GM12872 (cell line): ENCODE measurements around the gene CALD1.

Experiments used
- TF ChIP-seq, protein P1 (sequence below): IDR thresholded peaks from 3 replicates; pipeline ENCODE4 v1.5.1; 2011; ENCODE audit warnings: low read depth, mild to moderate bottlenecking, low read length, moderate library complexity; ENCODE audit not compliant: insufficient read depth

The CALD1 gene

DNA sequence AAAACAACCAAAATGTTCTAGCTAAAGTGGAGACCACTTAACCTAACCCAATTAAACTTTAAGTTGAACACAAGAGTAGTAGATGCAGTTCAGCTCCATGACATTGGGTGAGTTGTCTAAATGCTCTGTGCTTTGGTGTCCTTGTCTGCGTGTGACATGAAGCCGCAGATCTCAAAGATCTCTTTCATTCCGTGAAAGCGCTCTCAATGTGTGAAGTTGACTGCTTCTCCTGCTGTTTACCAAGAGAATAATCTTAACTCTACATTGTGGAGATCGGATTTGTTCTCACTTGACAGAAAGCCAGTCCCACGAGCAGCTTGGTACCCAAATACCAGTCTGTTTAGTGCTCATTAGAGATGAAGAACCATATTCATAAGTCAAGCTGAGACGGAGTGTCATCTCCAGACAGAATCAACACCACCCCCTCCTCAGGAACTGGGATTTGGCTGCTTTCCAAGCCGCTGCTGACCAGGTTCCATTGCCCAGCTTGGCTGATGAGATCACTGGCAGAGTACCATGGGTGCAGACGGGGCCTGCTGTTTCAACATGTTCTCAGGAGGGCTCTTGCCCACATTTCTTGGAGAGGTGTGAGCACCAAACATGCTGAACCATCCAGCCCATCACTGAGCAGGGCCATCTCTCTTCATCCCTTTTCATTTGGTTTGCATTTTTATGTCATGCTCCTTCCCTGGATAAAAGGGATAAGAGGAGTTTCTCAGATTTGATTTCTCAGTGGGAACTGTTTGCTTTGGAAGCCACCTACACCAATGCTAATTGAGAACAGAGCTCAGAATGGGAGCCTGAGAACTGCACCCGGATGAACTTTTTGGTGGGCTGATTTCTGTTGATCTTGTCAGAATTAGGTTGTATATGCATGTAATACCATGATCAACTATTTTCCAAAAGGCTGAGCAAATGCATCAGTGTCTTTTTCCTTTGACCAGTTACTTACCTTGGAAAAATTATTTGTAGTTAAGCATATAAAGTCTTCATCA, 111.1 kb downstream of the CALD1 start:
- TF ChIP-seq, protein P1, sequence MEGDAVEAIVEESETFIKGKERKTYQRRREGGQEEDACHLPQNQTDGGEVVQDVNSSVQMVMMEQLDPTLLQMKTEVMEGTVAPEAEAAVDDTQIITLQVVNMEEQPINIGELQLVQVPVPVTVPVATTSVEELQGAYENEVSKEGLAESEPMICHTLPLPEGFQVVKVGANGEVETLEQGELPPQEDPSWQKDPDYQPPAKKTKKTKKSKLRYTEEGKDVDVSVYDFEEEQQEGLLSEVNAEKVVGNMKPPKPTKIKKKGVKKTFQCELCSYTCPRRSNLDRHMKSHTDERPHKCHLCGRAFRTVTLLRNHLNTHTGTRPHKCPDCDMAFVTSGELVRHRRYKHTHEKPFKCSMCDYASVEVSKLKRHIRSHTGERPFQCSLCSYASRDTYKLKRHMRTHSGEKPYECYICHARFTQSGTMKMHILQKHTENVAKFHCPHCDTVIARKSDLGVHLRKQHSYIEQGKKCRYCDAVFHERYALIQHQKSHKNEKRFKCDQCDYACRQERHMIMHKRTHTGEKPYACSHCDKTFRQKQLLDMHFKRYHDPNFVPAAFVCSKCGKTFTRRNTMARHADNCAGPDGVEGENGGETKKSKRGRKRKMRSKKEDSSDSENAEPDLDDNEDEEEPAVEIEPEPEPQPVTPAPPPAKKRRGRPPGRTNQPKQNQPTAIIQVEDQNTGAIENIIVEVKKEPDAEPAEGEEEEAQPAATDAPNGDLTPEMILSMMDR: no peak

GRCh38 chr7:134891262-134891695, 111.8 kb downstream of the CALD1 start:
- TF ChIP-seq, protein P1: no peak

GRCh38 chr7:134891696-134892678, 112.6 kb downstream of the CALD1 start:
- TF ChIP-seq, protein P1: no peak

GRCh38 chr7:134892963-134893362, 113.5 kb downstream of the CALD1 start:
- TF ChIP-seq, protein P1: no peak

GRCh38 chr7:134893920-134894319, 114.5 kb downstream of the CALD1 start:
- TF ChIP-seq, protein P1: no peak

- TF ChIP-seq, protein P1: no peak
These were observed 115.5 kb downstream of the CALD1 start for GRCh38 chr7:134894928-134895327.

DNA sequence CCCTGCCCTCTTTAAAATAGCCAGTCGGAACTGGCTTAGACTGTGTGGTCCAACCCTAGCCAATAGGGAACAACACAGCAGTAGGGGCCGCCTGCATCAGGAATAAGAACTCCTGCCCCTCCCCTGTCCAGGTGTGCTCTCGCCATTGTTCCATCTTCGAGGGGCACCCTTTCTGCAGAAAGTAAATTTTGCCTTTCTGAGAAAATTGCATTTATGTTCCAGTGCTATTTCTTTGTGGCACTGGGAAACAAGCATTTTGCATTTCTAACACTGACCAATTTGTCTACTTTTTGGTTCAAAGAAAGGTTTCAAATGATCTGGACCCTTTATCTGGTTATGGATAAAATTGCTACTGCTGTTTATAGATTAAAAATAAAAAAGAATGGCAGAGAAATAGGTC, 116.6 kb downstream of the CALD1 start:
- TF ChIP-seq, protein P1: no peak
